Fibroblast of the conjunctiva (primary cell): ENCODE measurements around the gene SCART1.
"Not testable (repeated sequence)": the region's sequence is repeated elsewhere in the genome, so short reads cannot be mapped to it uniquely, and the experiment has no call there.

Experiments used
- DNase-seq: peaks from one replicate; pipeline ENCODE4 v3.0.0-alpha.2; 2010; ENCODE audit warnings: low read depth

SCART1 gene

DNA sequence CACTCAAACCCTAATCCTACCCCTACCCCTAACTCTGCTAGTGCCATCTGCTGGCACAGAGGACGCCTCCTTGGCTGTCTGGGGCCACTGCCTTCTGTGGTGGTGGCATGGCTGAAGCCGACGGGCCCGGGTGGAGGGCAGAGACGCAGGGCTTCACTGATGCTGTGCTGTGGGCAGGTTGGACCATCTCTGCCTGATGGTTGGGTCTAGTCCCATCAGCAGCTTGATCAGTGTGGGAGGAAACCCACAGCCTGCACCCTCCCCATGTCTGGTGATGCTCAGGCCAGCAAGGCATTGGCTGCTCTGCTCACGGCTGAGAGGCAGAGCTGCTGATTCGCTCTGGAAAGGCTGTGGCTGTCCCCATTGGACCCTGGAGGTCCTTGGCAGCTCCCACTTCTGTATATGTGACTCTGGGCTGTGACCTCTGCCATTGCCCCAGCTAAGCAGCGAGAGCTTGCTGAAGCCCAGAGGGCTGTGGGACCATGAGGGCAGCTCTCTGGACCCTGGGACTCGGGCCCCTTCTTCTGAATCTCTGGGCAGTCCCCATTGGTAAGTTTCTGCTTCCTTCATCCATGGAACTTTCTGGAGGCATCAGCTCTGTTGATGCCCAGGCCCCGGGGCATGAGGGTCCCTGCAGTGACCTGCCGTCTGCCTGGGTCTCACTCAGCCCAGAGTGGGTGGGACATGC lies at the start of gene SCART1:
Gene SCART1 (plus strand): TSS at position 430 of the 688 bp plus-strand sequence. CDS start 53 bp downstream, at position 483.
- DNase-seq, result no peak

DNA sequence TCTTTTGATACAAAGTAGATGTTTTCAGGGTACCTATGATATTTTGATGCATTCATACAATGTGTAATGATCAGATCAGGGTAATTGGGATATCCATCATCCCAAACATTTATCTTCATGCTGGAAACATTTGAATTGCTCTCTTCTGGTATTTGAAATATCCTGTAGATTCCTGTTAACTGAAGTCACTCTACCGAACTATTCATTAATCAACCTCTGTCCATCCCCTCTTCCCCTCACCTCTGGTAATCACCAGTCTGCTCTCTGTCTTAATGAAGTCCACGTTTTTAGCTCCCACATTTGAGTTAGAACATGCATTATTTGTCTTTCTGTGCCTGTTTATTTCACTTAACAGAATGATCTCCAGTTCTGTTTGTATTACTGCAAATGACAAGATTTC lies 48.5 kb upstream of the SCART1 start:
- no peak for DNase-seq

DNA sequence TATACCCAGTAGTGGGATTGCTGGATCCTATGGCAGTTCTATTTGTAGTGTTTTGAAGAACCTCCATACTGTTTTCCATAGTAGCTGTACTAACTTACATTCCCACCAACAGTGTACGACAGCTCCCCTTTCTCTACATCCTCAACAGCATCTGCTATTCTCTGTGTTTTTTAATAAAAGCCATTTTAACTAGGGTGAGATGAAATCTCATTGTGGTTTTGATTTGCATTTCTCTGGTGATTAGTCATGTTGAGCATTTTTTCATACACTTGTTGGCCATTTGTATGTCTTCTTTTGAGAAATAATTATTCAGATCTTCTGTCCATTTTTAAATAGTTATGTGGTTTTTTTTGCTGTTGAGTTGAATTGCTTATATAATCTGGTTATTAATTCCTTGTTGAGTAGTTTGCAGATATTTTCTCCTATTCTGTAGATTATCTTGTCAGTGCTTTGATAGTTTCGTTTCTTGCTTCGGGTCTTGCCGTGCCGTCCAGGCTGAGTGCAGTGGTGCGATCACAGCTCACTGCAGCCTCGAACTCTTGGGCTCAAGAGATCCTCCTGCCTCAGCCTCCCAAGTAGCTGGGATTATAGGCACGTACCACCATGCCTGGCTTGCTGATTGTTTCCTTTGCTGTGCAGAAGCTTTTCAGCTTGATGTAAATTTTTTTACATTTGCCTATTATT lies 47.8 kb upstream of the SCART1 start:
- DNase-seq, result no peak

DNA sequence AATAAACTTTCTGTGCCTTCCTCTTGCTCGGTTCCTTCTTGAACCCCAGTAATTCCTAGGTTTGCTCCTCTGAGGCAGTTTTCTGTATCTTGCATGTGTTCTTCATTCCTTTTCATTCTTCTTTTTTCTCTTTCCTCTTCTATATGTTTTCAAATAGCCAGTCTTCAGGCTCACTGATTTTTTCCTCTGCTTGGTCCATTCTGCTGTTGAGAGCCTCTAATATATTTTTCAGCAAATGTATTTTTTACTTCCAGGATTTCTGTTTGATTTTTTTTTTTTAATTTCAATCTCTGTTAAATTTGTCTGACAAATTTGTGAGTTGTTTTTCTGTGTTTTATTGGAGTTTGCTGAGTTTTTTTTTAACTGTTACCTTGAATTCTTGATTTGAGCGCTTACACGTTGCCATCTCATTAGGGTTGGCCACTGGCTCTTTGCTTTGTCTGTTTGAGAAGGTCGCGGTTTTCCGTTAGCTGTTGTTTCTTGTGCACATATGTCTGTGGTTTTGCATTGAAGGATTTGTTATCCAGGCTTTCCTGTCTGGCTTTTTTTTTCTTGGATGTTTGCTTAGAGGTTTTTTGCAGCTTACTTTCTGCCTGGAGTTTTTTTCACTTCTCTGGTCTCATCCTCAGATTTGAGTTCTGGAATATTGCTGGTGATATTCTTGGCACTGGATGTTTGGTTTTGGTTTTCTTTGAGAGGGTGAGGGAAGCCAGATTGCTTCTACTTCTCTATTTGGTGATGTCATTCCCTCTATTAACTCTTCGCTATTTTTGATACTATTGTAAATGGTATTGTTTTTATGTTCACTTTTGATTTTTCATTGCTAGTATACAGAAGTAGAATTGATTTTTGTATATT lies 42.0 kb upstream of the SCART1 start:
- DNase-seq, result no peak

DNA sequence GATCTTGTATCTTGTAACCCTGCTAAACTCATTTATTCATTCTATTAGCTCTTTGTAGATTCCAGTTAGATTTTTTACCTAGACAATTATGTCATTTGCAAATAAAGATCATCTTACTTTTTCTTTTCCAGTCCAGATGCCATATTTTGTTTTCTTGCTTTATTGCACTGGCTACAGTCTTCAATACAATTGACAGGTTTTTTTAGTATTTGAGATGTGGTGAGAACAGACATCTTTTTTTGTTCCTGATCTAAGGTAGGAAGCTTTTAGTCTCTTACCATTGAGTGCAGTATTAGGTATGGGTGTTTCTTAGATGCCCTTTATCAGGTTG lies 41.4 kb upstream of the SCART1 start:
- no peak for DNase-seq

DNA sequence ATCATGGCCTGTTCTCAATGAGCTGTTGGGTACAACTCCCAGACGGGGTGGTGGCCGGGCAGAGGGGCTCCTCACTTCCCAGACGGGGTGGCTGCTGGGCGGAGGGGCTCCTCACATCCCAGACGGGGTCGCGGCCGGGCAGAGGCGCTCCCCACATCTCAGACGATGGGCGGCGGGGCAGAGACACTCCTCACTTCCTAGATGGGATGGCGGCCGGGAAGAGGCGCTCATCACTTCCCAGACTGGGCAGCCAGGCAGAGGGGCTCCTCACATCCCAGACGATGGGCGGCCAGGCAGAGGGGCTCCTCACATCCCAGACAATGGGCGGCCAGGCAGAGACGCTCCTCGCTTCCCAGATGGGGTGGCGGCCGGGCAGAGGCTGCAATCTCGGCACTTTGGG lies 39.3 kb upstream of the SCART1 start:
- not testable (repeated sequence) for DNase-seq

DNA sequence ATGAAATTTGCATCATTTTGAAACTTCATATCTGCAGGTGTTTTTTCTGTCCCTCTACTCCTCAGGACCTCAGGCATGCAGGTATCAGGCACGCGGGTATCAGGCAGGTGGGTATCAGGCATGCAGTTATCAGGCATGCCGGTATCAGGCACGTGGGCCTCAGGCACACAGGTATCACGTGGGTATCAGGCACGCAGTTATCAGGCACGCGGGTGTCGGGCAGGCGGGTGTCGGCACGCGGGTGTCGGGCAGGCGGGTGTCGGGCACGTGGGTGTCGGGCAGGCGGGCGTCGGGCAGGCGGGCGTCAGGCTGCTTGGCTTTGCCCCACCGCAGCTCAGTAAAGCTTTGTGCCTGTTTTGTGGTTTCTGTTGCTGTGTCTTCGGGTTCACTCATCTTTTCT lies 38.0 kb upstream of the SCART1 start:
- no peak for DNase-seq

DNA sequence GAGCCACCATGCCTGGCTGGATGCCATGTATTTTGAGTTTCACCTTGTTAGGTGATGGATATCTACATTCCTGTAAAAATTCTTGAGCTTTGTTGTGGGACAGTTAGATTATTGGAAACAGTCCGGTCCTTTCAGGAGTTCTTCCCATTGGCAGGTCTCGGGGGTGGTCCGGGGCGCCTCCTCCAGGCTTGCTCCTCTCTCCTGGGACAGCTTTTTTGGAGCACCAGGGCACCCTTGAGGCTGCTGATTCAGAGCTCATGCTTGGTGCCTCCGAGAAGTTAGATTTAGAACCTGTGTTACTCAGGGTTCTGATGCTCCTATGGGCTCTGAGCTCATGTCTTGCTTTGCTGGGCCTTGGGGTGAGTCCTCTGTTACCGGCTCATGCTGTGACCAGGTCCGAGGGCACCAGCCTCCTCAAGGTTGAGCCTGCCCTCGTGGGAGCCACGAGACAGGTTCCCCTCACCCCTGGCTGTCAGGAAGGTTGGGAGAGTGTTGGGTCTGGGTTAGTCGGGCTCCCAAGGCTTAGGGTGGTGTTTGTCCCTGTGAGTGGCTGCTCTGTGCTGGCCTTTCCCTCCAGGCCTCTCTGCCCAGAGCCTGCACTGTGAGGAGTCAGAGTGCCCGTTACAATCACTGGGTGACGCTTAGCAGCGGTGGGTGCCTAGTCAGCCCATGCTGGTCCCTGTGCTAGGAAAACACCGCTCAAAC lies 35.3 kb upstream of the SCART1 start:
- no peak for DNase-seq

DNA sequence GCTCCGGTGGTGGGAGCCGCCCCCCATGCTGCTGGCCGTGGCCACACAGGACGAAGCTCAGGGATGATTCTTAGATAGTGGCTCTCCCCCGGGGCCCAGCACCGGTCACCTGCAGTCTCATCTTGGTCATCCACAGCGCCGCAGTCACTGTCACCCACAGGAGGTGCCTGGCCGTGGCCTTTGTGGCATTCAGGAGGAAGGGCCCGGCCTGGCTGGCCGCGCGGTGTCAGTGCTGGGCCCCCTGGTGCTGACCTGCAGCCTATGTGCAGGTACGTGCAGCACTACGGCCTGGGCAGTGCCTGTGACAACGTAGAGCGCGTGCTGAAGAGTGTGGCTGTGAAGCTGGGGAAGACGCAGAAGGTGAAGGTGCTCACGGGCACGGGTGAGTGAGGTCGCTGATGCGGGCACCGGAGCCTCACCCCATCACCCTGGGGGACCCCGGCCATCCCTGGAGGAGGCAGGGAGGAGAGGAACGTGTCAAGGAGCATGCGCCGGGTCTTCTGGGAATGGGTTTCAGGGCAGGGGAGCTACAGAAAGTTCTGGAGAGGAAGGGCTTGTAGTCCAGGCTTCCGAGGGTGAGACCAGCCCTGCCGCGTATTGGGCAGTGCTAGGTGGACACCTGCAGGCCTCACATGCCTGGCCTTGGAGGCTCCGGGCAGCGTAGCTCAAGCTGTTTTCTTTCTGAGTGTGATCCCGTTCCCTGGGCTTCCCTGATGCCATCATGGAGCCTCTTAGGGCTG lies 34.4 kb upstream of the SCART1 start:
- no peak for DNase-seq

DNA sequence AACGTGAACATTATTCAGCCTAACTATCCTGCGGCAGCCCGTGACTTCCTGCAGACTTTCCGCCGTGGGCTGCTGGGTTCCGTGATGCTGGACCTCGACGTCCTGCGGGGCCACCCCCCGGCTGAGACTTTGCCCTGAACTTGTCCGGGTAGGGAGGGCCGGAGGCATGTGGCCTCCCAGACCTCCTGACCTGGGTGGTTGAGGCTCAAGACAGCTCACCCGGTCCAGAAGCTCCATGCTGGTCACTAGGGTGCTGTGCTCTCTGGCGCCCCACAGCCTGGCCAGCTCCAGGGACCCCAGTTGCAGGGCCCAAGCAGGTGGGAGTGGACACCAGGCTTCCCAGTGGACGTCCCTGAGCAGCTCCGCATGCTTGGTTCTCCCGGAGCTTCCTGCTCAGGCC lies 33.7 kb upstream of the SCART1 start:
- no peak for DNase-seq

DNA sequence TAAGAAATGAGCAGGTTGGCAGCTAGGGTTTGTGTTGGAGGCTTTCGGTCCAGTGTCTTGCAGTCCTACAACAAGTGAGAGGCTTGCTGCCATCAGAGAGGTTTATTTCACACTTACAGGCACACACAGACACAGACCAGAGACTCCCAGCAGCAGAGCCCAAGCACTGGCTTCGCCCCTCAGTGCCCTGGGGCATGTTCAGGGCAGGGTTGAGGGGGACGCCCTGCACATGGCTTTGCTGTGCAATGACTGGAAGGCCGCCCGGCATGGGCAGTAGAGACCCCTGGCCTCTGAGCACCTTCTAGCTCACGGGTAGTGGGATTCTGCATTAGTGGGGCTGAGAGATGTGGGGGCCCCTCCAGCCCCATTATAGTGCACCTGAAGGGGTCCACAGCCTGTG lies 33.2 kb upstream of the SCART1 start:
- DNase-seq, result no peak

DNA sequence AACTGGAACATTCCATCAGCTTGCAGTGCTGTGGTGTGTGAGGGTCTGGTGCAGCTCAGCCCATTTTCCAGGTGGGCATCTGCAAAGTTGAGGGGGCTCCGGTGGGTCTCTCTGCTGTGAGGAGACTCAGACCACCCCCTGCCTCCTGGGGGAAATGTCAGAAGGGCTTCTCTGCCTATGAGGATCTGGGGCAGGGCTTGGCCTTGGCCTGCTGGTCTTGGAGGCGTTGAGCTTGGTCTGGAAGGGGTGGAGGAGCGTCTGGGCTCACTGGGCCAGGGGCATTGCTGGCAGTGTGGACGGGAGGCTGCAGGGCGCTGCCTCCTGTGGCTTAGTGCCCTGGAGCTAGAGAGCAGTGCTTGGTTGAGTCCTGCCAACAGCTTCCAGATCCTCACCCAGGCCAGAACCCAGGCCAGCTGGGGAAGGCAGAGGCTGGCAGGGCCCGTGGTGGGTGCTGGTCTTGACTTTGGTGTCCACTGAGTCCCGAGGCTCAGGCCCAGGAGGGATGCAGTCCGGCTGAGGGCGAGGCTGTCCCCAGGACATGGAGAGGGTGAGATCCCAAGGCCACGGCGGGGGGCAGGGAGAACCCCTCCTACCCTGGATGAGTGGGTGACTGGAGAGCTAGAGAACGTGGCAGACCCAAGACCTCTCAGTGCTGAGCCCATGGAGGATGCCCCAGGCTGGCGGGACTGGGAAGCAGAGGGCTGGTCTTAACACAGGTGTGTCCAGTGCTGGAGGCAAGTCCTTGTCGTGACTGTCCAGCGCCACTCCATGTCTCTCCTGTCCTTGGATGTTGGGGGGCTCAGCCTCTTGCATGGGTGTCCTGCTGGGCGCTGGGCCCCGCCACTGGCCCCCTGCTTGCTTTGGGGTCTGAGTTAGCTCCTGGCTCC lies 32.2 kb upstream of the SCART1 start:
- DNase-seq, result no peak

DNA sequence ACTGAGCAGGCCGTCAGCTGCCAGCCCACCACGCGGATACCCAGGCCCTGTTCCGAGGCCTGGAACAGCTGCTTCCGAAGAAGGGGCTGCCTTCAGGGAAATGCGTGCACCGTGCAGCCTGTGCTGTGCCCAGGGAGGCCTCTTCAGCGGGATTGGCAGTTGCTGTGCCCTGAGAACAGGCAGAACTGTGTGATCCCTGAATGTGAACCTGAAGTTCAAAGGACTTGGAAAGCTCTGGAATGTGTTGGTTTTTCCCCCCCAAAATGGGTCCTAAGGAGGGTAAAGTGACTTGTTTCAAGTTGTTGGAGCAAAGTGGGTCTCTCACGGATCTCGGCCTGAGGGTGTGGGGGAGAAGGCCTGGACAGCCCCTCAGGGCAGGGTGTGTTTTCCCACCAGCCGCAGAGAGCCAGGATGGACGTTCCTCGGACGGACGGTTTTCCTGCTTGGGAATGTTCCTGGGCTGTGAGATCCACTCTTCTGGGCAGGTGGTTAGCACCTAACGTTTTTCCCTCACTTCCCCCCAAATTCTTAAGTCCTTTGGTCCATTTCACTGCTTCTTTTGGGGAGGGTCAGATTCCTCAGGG lies 31.4 kb upstream of the SCART1 start:
- DNase-seq, result no peak

DNA sequence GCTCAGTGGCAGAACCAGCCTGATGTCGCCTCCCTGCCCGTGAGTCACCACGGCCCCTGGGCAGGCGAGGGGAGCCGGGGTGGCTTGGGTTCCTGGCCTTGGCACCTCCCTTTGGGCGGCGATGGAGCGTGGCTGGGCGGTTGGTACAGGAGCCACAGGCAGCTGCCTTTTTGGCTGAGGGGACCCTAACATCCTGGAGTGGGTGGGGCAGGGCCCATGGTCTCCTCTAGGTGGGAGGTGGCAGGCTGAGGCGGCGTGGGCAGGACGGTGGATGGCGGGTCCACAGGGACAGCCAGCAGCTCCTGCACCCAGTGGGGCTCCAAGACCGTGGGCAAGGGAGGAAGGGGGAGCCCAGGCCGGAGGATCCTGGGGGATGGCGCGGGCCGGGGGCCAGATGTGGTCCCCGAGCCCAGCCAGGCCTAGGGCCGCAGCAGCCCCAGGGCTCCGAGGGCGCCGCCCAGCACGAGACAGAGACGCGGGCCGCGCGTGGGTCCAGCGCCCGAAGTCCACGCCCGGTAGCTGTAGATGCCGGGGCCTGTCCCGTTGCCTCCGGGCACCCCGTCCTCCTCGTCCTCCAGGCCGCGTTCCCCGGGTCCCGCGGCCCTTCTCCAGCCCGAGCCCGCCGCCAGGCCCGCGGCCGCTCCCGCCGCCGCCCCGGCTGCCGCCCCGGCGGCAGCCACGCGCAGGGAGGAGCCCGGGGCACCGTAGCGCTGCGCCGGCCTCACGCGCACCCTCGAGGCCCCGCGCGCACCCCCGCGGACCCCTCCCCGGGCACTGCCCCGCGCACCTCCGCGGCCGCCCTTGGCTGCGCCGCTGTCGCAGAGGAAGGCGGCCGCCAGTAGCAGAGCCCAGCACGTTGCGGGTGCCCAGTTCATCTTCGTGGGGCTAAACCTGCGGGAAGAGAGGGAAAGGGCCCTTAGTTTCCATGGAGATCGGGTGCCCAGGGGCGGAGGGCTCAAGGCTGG lies 30.7 kb upstream of the SCART1 start:
- no peak for DNase-seq

DNA sequence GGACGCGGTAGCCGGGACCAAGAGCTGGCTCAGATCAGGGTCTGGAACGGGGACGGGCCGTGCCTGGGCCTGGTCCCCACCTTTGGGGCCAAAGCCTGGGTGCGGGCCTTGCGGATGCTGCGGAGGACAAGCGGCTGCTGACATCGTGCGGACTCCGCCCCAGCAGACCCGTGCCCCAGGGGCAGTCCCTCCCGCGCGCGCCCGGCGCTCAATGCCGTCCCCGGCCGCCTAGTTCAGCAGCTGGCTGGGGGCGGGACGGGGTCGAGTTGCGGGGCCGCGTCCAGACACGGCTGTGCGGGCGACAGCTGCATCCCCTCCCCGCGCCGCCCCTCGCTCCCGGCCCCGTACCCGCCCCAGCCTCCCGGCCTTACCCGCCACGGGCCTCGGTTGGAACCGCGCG lies 29.6 kb upstream of the SCART1 start:
- not testable (repeated sequence) for DNase-seq

DNA sequence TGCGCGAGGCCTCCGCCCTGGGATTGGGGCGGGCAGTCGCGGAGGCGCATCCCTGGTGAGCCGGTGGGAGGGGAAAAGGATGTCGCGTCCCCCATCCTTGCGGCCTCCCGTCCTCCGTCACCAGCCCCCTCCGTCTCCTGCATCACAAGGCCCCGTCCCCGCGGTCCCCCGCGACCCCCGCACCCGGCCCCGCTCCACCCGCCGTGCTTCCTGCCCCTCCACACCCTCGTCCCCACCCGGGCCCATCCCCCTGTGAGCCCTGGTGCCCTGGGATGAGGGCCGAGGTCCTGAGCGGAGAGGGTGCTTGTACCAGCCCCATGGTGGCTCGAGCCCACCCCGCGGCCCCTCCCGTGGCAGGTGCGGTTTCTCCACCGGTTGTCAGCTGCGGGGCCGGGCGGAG lies 29.1 kb upstream of the SCART1 start, which contains the start of gene SPRN:
Gene SPRN (minus strand): TSS at position 25 of the 400 bp plus-strand sequence. CDS start 944 bp downstream, outside the sequence.
- not testable (repeated sequence) for DNase-seq

DNA sequence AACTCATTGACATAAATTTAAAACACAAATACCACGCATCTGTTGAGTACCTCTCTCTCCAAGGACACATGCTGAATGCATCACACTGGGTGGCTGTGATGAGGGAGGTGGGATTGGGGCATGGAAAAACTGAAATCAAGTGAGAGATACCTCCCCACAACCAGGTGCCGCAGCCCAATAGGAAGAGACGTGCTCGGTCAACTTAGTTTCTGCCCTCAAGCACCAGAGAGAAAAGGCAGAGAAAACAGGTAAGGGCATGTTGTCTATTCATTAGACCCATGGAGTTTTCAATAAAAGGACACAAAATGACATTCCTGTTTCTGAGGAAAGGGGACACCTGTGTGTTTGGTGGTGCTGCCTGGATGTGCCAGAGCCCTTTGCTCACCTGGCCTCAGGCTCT lies 24.2 kb upstream of the SCART1 start:
- not testable (repeated sequence) for DNase-seq

DNA sequence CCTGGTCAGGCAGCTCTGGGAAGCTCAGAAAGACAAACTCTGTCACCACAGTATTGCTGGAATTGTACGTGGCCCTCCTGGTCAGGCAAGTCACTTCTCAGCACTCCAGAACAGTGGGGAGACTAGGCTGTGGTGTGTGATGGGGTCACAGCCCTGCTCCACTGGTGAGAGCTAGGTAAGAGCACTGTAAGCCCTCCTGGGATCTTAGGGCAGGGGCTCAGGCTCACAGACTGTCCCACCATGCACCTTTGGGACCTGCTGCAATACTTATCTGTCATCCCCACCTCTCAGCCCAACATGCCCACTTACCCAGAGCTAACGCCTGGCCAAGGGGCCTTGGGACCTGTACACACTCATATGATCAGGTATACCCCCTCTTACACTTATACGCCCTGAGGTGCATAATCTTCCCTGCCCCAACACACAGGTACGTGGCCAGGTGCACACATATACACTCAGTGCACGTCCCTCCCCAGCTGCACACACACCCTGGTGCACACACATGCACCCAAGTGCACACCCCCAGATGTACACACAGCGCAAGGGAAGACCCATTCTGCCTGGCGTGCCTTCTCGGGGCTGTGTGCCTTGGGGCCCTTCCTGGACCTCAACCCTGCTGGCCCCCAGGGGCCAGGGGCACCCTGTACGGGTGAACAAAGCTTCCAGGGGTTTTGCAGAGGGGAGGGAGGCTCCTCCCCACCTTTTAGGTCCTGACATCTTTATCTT lies 21.7 kb upstream of the SCART1 start:
- DNase-seq, result not testable (repeated sequence)
